Measurements from ENCODE around the gene IL6ST. TPM values are rescaled to one million over a fixed set of nuclear protein-coding genes. Genes with fewer than 3 reads are reported as not detected.

IL6ST gene
- total RNA-seq, 1 experiment from 2014 or later: 60.2 TPM

DNA sequence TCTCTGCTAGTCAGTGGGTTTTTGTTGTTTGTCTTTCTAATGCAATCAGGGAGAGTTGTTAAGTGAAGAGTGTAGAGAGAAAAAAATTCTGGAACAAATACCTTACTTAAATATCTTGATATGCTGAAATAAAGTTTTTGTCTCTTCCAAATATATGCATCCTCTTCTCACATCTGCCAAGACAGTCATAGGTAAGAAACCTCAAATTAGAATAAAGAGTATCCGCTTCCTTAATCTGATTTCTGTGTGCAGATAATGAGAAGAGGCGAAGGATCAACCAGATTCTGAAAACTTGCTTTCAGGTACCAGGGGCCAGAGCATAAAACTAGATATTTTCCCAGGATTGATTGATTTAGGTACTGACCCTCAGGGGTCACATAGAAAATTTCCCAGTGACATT, 11.3 kb upstream of the IL6ST start:
- no peaks in the 10 kb centered on the region; the same call in 1 of the 2 replicates for H3K9me3 ChIP-seq (ENCODE audit: insufficient read depth, low read depth)
- no peaks in the 10 kb centered on the region for H3K9me2 ChIP-seq (ENCODE audit: insufficient read depth)
- no peak overlapping the region for H3K27ac ChIP-seq
- CTCF ChIA-PET: no interaction called here
- H3K4me1 ChIP-seq (replicated peaks; ENCODE audit: insufficient read depth): peaks cover 12% of the 10 kb centered on the region
- H3K4me3 ChIP-seq: no peak overlapping the region
- no peak overlapping the region for H2AFZ ChIP-seq
- no peak for TF ChIP-seq EZH2 (IDR thresholded peaks at IDR 0.05; ENCODE audit: low read depth)
- TF ChIP-seq, protein P1, sequence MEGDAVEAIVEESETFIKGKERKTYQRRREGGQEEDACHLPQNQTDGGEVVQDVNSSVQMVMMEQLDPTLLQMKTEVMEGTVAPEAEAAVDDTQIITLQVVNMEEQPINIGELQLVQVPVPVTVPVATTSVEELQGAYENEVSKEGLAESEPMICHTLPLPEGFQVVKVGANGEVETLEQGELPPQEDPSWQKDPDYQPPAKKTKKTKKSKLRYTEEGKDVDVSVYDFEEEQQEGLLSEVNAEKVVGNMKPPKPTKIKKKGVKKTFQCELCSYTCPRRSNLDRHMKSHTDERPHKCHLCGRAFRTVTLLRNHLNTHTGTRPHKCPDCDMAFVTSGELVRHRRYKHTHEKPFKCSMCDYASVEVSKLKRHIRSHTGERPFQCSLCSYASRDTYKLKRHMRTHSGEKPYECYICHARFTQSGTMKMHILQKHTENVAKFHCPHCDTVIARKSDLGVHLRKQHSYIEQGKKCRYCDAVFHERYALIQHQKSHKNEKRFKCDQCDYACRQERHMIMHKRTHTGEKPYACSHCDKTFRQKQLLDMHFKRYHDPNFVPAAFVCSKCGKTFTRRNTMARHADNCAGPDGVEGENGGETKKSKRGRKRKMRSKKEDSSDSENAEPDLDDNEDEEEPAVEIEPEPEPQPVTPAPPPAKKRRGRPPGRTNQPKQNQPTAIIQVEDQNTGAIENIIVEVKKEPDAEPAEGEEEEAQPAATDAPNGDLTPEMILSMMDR (conservative IDR thresholded peaks at IDR 0.05): no peak
- 0 out of 2 replicates have a peak, but pooled peaks cover 4% of the 10 kb centered on the region for H3F3A ChIP-seq (ENCODE audit: insufficient read depth, low read depth)
- H4K20me1 ChIP-seq (ENCODE audit: insufficient read depth): no peaks in the 10 kb centered on the region
- no peak for DNase-seq
- H3K27me3 ChIP-seq (ENCODE audit: insufficient read depth, low read depth): no peaks in the 10 kb centered on the region
- no peak overlapping the region for H3K4me2 ChIP-seq
- intact Hi-C loops (cut with micrococcal nuclease; ENCODE audit: unreplicated experiment): no loop called here
- POLR2A ChIA-PET (ENCODE audit: unreplicated experiment): no interaction called here
- BruUV-seq (replicated peaks): no TSS peak
- H3K36me3 ChIP-seq (ENCODE audit: low read depth): no peaks in the 10 kb centered on the region
- no peaks in the 10 kb centered on the region for H3K79me2 ChIP-seq (ENCODE audit: low read depth)

DNA sequence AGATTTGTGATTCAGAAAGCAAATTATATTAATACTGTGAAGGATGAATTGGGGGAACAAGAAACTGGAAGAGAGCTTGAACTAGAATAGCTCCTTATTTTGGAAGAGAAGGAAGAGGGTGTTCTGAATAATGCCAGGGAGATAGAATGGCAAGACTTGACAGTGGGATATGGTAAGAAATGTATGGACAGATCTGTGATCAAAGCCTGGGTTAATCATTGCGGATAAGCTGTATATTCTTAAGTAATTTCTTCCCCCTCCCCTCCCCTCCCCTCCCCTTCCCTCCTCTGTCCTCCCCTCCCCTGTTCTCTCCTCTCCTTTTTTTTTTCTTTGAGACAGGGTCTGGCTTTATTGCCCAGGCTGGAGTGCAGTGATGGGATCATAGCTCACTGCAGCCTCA, 10.1 kb upstream of the IL6ST start:
- DNase-seq: no peak
- BruUV-seq (replicated peaks): no TSS peak

DNA sequence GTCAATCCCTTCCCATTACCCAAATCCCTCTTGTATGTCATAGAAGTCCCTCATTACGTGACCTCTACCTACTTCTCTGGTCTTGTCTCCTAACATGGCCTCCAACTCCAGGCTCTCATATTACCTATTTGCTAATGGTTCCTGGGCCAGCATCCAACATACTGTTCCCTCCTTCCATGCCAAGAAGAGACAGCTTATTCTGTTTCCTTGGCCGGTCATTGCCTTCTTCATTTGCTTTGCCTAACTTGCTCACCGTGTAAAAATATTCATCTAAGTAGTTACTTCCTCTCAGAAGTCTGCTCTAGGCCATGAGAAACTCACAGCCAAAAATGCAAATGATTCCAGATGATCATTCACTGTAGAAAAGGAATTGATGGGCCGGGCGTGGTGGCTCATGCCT, 8.9 kb upstream of the IL6ST start:
- H3K36me3 ChIP-seq (ENCODE audit: low read depth): no peaks in the 10 kb centered on the region
- no peaks in the 10 kb centered on the region for H3K9me2 ChIP-seq (ENCODE audit: insufficient read depth)
- no peaks in the 10 kb centered on the region for H3K9me3 ChIP-seq (ENCODE audit: insufficient read depth, low read depth)
- H3K4me1 ChIP-seq (replicated peaks; ENCODE audit: insufficient read depth): peaks cover 12% of the 10 kb centered on the region
- no peaks in the 10 kb centered on the region for H3K79me2 ChIP-seq (ENCODE audit: low read depth)
- H3K27ac ChIP-seq: peak overlapping the region; percentile 63
- no peak overlapping the region for H3K4me3 ChIP-seq
- BruUV-seq (replicated peaks): no TSS peak
- intact Hi-C loops (cut with micrococcal nuclease; ENCODE audit: unreplicated experiment): no loop called here
- ChIA-PET POLR2A (ENCODE audit: unreplicated experiment) (no interaction called here), CTCF (no interaction called here)
- TF ChIP-seq EZH2 (IDR thresholded peaks at IDR 0.05; ENCODE audit: low read depth): no peak
- TF ChIP-seq, protein P1 (conservative IDR thresholded peaks at IDR 0.05): no peak
- 0 out of 2 replicates have a peak, but pooled peaks cover 4% of the 10 kb centered on the region for H3F3A ChIP-seq (ENCODE audit: insufficient read depth, low read depth)
- 0 out of 2 replicates have a peak overlapping the region, but pooled peaks have one; percentile 14 for H2AFZ ChIP-seq
- DNase-seq: no peak
- H3K27me3 ChIP-seq (ENCODE audit: insufficient read depth, low read depth): no peaks in the 10 kb centered on the region
- no peaks in the 10 kb centered on the region for H4K20me1 ChIP-seq (ENCODE audit: insufficient read depth)
- no peak overlapping the region for H3K4me2 ChIP-seq

More for the DNA sequence above, 10.1 kb upstream of the IL6ST start:
- H3K27ac ChIP-seq: no peak overlapping the region
- no peak overlapping the region for H2AFZ ChIP-seq
- no peak overlapping the region for H3K4me2 ChIP-seq
- no peaks in the 10 kb centered on the region for H3K79me2 ChIP-seq (ENCODE audit: low read depth)
- no peaks in the 10 kb centered on the region for H3K9me3 ChIP-seq (ENCODE audit: insufficient read depth, low read depth)
- no peaks in the 10 kb centered on the region for H4K20me1 ChIP-seq (ENCODE audit: insufficient read depth)
- TF ChIP-seq EZH2 (IDR thresholded peaks at IDR 0.05; ENCODE audit: low read depth): no peak
- TF ChIP-seq, protein P1 (conservative IDR thresholded peaks at IDR 0.05): no peak
- H3K9me2 ChIP-seq (ENCODE audit: insufficient read depth): no peaks in the 10 kb centered on the region
- intact Hi-C loops (cut with micrococcal nuclease; ENCODE audit: unreplicated experiment): no loop called here
- ChIA-PET CTCF (no interaction called here), POLR2A (ENCODE audit: unreplicated experiment) (no interaction called here)
- no peaks in the 10 kb centered on the region for H3K27me3 ChIP-seq (ENCODE audit: insufficient read depth, low read depth)
- peaks cover 12% of the 10 kb centered on the region for H3K4me1 ChIP-seq (replicated peaks; ENCODE audit: insufficient read depth)
- H3K36me3 ChIP-seq (ENCODE audit: low read depth): no peaks in the 10 kb centered on the region
- 0 out of 2 replicates have a peak, but pooled peaks cover 4% of the 10 kb centered on the region for H3F3A ChIP-seq (ENCODE audit: insufficient read depth, low read depth)
- no peak overlapping the region for H3K4me3 ChIP-seq

Data from PC-9 (cell line).